H9 (cell line): ENCODE measurements around the gene COX4I2. TPM values are rescaled to one million over a fixed set of nuclear protein-coding genes. Genes with fewer than 3 reads are reported as not detected.

ENCODE experiments used
- DNase-seq: peaks from one replicate; pipeline ENCODE4 v3.0.0-alpha.2; 2017
- H2AFZ ChIP-seq: one replicate; pipeline ENCODE4 v1.6.1; 2013; ENCODE audit warnings: mild to moderate bottlenecking, low read length, control low read depth, moderate library complexity
- H2AK5ac ChIP-seq: 2 replicates; pipeline ENCODE4 v1.6.1; 2013; ENCODE audit warnings: low read length, control low read depth, mixed read lengths; ENCODE audit not compliant: insufficient read length
- H2BK120ac ChIP-seq: one replicate; pipeline ENCODE4 v1.6.1; 2013; ENCODE audit warnings: low read depth, mild to moderate bottlenecking, low read length, control low read depth, inconsistent platforms; ENCODE audit not compliant: poor library complexity, severe bottlenecking
- H2BK12ac ChIP-seq: 2 replicates; pipeline ENCODE4 v1.6.1; 2013; ENCODE audit warnings: low read length, control low read depth, mixed read lengths, low read depth; ENCODE audit not compliant: insufficient read length
- H2BK15ac ChIP-seq: 2 replicates; pipeline ENCODE4 v1.6.1; 2013; ENCODE audit warnings: low read depth, low read length, control low read depth
- H2BK20ac ChIP-seq: one replicate; pipeline ENCODE4 v1.6.1; 2013; ENCODE audit warnings: low read depth, mild to moderate bottlenecking, low read length, control low read depth, inconsistent platforms; ENCODE audit not compliant: poor library complexity, severe bottlenecking
- H2BK5ac ChIP-seq: 2 replicates; pipeline ENCODE4 v1.6.1; 2013; ENCODE audit warnings: low read length, control low read depth, mixed read lengths; ENCODE audit not compliant: insufficient read length
- H3K14ac ChIP-seq: 2 replicates; pipeline ENCODE4 v1.6.1; 2013; ENCODE audit warnings: low read length, control low read depth; ENCODE audit not compliant: insufficient read depth
- H3K18ac ChIP-seq: 2 replicates; pipeline ENCODE4 v1.6.1; 2013; ENCODE audit warnings: low read depth, mild to moderate bottlenecking, mixed read lengths, low read length, control low read depth; ENCODE audit not compliant: insufficient read length
- H3K23ac ChIP-seq: 2 replicates; pipeline ENCODE4 v1.6.1; 2013; ENCODE audit warnings: low read length, control low read depth, mixed read lengths, low read depth; ENCODE audit not compliant: insufficient read length
- H3K23me2 ChIP-seq: 2 replicates; pipeline ENCODE4 v1.6.1; 2013; ENCODE audit warnings: low read depth, mild to moderate bottlenecking, mixed read lengths, low read length, control low read depth; ENCODE audit not compliant: insufficient read length, poor library complexity, severe bottlenecking
- H3K27ac ChIP-seq: 2 replicates; pipeline ENCODE4 v1.5.1; 2013; ENCODE audit warnings: low read length, control low read depth, mixed read lengths, low read depth; ENCODE audit not compliant: insufficient read length
- H3K27me3 ChIP-seq: 2 replicates; pipeline ENCODE4 v1.6.1; 2013; ENCODE audit warnings: low read length, control low read depth, inconsistent platforms; ENCODE audit not compliant: insufficient read depth
- H3K4ac ChIP-seq: 2 replicates; pipeline ENCODE4 v1.6.1; 2013; ENCODE audit warnings: low read depth, mild to moderate bottlenecking, control low read depth, inconsistent platforms, low read length, moderate library complexity
- H3K4me1 ChIP-seq: 2 replicates; pipeline ENCODE4 v1.6.1; 2013; ENCODE audit warnings: low read length, control low read depth, inconsistent platforms; ENCODE audit not compliant: insufficient read depth
- H3K4me2 ChIP-seq: 2 replicates; pipeline ENCODE4 v1.6.1; 2013; ENCODE audit warnings: low read length, control low read depth, mixed read lengths; ENCODE audit not compliant: insufficient read length, insufficient read depth
- H3K56ac ChIP-seq: 2 replicates; pipeline ENCODE4 v1.6.1; 2013; ENCODE audit warnings: low read depth, mild to moderate bottlenecking, mixed read lengths, low read length, control low read depth; ENCODE audit not compliant: insufficient read length
- H3K79me1 ChIP-seq: 2 replicates; pipeline ENCODE4 v1.6.1; 2013; ENCODE audit warnings: low read depth, mild to moderate bottlenecking, moderate library complexity, low read length, control low read depth, inconsistent platforms; ENCODE audit not compliant: insufficient read depth, poor library complexity, severe bottlenecking
- H3K79me2 ChIP-seq: 2 replicates; pipeline ENCODE4 v1.6.1; 2013; ENCODE audit warnings: low read length, control low read depth, inconsistent platforms; ENCODE audit not compliant: insufficient read depth
- H3K9ac ChIP-seq: 2 replicates; pipeline ENCODE4 v1.6.1; 2013; ENCODE audit warnings: low read length, control low read depth, mixed read lengths; ENCODE audit not compliant: insufficient read length; ENCODE audit errors: extremely low read depth
- H3K9me3 ChIP-seq: one replicate; pipeline ENCODE4 v1.6.1; 2013; ENCODE audit warnings: low read depth, low read length, inconsistent platforms; ENCODE audit not compliant: control insufficient read depth
- H3T11ph ChIP-seq: one replicate; pipeline ENCODE4 v1.6.1; 2013; ENCODE audit warnings: mild to moderate bottlenecking, low read length, control low read depth, inconsistent platforms
- H4K20me1 ChIP-seq: one replicate; pipeline ENCODE4 v1.6.1; 2013; ENCODE audit not compliant: control insufficient read depth, insufficient read length, insufficient read depth
- H4K5ac ChIP-seq: 2 replicates; pipeline ENCODE4 v1.6.1; 2013; ENCODE audit warnings: low read depth, mild to moderate bottlenecking, mixed read lengths, low read length, control low read depth; ENCODE audit not compliant: insufficient read length
- H4K8ac ChIP-seq: replicated peaks from 2 replicates; pipeline ENCODE4 v1.6.1; 2013; ENCODE audit warnings: low read length, control low read depth, mixed read lengths, low read depth; ENCODE audit not compliant: insufficient read length
- H4K91ac ChIP-seq: 2 replicates; pipeline ENCODE4 v1.6.1; 2013; ENCODE audit warnings: low read depth, mild to moderate bottlenecking, moderate library complexity, mixed read lengths, low read length, control low read depth; ENCODE audit not compliant: insufficient read length
- H3K27ac Mint-ChIP-seq, 3 experiments: 2 replicates in 2 of 3; 3 replicates in 1 of 3; pipeline ENCODE4 v1.8.0; 2020 to 2021; ENCODE audit warnings: mixed read lengths in 3 of 3, mild to moderate bottlenecking in 1 of 3, moderate library complexity in 1 of 3
- H3K27me3 Mint-ChIP-seq: 2 replicates; pipeline ENCODE4 v1.8.0; 2021; ENCODE audit warnings: low read depth, mild to moderate bottlenecking, moderate library complexity, mixed read lengths
- H3K36me3 Mint-ChIP-seq, 3 experiments: 2 replicates in 2 of 3; 3 replicates in 1 of 3; pipeline ENCODE4 v1.8.0; 2020 to 2021; ENCODE audit warnings: low read depth in 3 of 3, mixed read lengths in 3 of 3; ENCODE audit not compliant: insufficient read depth in 1 of 3
- H3K4me1 Mint-ChIP-seq, 2 experiments: 2 replicates each; pipeline ENCODE4 v1.8.0; 2020; ENCODE audit warnings: mixed read lengths in 2 of 2
- H3K4me3 Mint-ChIP-seq, 2 experiments: 2 replicates in 1 of 2; 3 replicates in 1 of 2; pipeline ENCODE4 v1.8.0; 2020 to 2021; ENCODE audit warnings: mild to moderate bottlenecking in 2 of 2, mixed read lengths in 2 of 2, moderate library complexity in 1 of 2
- H3K9me3 Mint-ChIP-seq, 2 experiments: 2 replicates in 1 of 2; 3 replicates in 1 of 2; pipeline ENCODE4 v1.8.0; 2020; ENCODE audit warnings: mild to moderate bottlenecking in 2 of 2, mixed read lengths in 2 of 2, moderate library complexity in 1 of 2
- WGBS: extraction: QIAGEN DNeasy Blood & Tissue Kit; methylation state at CpG from one replicate; pipeline ENCODE4 v1.1.7; 2013; ENCODE audit warnings: missing lambda C conversion rate, low lambda C conversion rate, mixed read lengths; ENCODE audit not compliant: insufficient read length; ENCODE audit errors: extremely low coverage; 5-methylcytosine and 5-hydroxymethylcytosine counted together
- total RNA-seq: library from RNA; stranded (reverse); gene quantifications from 2 replicates; pipeline ENCODE4 v1.2.1, GENCODE V29; 2021
- TF ChIP-seq, protein P1 (sequence below): fragments of 200-600 bp; sonication (generic); conservative IDR thresholded peaks from 3 replicates; pipeline ENCODE4 v1.8.0; 2021; ENCODE audit warnings: antibody characterized with exemption, mild to moderate bottlenecking

The COX4I2 gene
- total RNA-seq, 1 experiment from 2014 or later: not detected

DNA sequence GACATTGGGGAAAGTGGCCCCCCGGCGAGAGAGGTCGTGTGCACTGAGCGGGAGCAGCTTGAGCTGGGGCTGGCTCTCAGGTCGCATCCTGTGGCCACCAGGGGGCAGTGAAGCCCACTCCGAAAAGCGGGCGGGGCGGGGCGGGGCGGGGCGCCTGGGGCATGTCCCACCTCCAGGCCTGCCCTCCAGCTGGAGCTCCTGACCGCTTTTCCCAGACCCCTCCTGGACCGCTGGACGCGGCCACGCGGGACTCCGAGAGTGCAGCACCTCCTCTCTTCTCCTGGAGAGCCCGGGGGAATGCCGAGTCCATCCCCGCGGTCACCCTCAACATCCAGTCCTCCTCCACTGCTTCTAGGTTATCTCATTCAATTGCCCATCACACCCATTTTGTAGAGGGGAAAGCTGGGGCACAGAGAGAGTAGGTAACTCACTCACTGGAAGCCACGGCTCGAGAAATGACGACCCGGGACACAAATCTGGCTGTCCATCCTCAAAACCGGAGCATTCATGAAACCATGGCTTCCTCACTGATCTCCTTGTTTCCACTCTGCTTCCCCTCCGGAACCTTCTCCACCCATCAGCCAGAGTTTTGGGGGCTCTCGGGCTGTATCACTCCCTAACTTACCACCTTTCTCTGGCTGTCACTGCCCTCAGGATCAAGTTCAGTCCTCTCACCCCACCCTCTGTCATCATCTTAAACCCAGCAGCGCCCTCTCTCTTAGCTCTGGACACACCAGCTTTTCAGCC, 24.1 kb downstream of the COX4I2 start:
- Histone ChIP-seq H3K9ac (no peak overlapping the region), H2AFZ (no peak overlapping the region)
- peak overlapping the region; percentile 65 to 94 (median 92); a peak in 6 of 7 replicates for H3K27ac Mint-ChIP-seq

More for the DNA sequence above, 24.1 kb downstream of the COX4I2 start:
- Histone ChIP-seq H2BK120ac (no peak overlapping the region), H3K23me2 (peaks cover 5% of the 10 kb centered on the region), H3K23ac (no peak overlapping the region), H3K79me1 (no peaks in the 10 kb centered on the region), H3K27ac (no peak overlapping the region), H3K4ac (no peak overlapping the region), H2BK12ac (no peak overlapping the region), H3K4me2 (peak overlapping the region; percentile 44), H2BK20ac (no peak overlapping the region), H2AK5ac (no peak overlapping the region), H3K56ac (no peak overlapping the region), H4K20me1 (no peaks in the 10 kb centered on the region), H3K27me3 (no peaks in the 10 kb centered on the region), H3K14ac (no peak overlapping the region), H4K5ac (no peak overlapping the region), H3K4me1 (no peaks in the 10 kb centered on the region), H2BK5ac (no peak overlapping the region), H3K9me3 (no peaks in the 10 kb centered on the region), H3K18ac (no peak overlapping the region), H3K79me2 (no peaks in the 10 kb centered on the region), H4K91ac (no peak overlapping the region), H2BK15ac (no peak overlapping the region), H3T11ph (no peak overlapping the region), H4K8ac (no peak overlapping the region)
- H3K9me3 Mint-ChIP-seq: no peaks in the 10 kb centered on the region
- H3K4me1 Mint-ChIP-seq: peaks cover 32 to 37% of the 10 kb centered on the region in 2 experiments
- peaks cover 3 to 24% (median 19%) of the 10 kb centered on the region in 3 experiments; a peak in 6 of 7 replicates for H3K36me3 Mint-ChIP-seq
- peak overlapping the region; percentile 62 to 74 for H3K4me3 Mint-ChIP-seq
- WGBS: no CpG with 5 or more reads among the region's 31 CpGs
- TF ChIP-seq, protein P1, sequence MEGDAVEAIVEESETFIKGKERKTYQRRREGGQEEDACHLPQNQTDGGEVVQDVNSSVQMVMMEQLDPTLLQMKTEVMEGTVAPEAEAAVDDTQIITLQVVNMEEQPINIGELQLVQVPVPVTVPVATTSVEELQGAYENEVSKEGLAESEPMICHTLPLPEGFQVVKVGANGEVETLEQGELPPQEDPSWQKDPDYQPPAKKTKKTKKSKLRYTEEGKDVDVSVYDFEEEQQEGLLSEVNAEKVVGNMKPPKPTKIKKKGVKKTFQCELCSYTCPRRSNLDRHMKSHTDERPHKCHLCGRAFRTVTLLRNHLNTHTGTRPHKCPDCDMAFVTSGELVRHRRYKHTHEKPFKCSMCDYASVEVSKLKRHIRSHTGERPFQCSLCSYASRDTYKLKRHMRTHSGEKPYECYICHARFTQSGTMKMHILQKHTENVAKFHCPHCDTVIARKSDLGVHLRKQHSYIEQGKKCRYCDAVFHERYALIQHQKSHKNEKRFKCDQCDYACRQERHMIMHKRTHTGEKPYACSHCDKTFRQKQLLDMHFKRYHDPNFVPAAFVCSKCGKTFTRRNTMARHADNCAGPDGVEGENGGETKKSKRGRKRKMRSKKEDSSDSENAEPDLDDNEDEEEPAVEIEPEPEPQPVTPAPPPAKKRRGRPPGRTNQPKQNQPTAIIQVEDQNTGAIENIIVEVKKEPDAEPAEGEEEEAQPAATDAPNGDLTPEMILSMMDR: peak; percentile 94
- peak; percentile 93 for DNase-seq
- no peaks in the 10 kb centered on the region for H3K27me3 Mint-ChIP-seq
